Adipose tissue (tissue), 3 donors: ENCODE results near the gene PITPNC1. TPM values are rescaled to one million over a fixed set of nuclear protein-coding genes. Genes with fewer than 3 reads are reported as not detected.
"Not testable (repeated sequence)": the region's sequence is repeated elsewhere in the genome, so short reads cannot be mapped to it uniquely, and the experiment has no call there.

Source experiments
- H3K27ac ChIP-seq: one replicate; pipeline ENCODE4 v1.5.1; 2013; ENCODE audit warnings: low read depth, low read length
- WGBS, 3 donors: extraction: QIAGEN DNeasy Blood & Tissue Kit; methylation state at CpG; one replicate each; pipeline ENCODE4 v1.1.7; 2013; 5-methylcytosine and 5-hydroxymethylcytosine counted together
- polyA plus RNA-seq, 3 donors: library from polyadenylated mRNA; stranded (reverse); fragments of 200-250 nt; gene quantifications; one replicate each; pipeline ENCODE4 v1.2.3, GENCODE V29; 2013
- donor health status: healthy with polysubstance abuse.
- donor health status: Bipolar disorder and iron deficiency.
- donor health status: healthy.

Gene PITPNC1
- polyA plus RNA-seq, 3 donors: 12.6 to 21.2 (median 15.3) TPM

- no peak overlapping the region for H3K27ac ChIP-seq
- 17 to 43% (median 38%) methylated on average over 4 of the region's 4 CpGs for WGBS, 3 donors
Measured at GRCh38 chr17:67514998-67515397, 137.9 kb downstream of the PITPNC1 start.

- H3K27ac ChIP-seq: no peak overlapping the region
- WGBS, 3 donors: 27 to 49% (median 46%) methylated on average over 10 of the region's 10 CpGs
Measured at GRCh38 chr17:67515490-67516083, 138.5 kb downstream of the PITPNC1 start.

- H3K27ac ChIP-seq: not testable (repeated sequence)
- 95 to 96% (median 96%) methylated on average over 10 of the region's 10 CpGs for WGBS, 3 donors
Measured at GRCh38 chr17:67516571-67516970, 139.5 kb downstream of the PITPNC1 start.

- no peak overlapping the region for H3K27ac ChIP-seq
- WGBS, 3 donors: 54 to 61% (median 57%) methylated on average over 1 of the region's 1 CpG
Measured at GRCh38 chr17:67517325-67517724, 140.2 kb downstream of the PITPNC1 start.

GRCh38 chr17:67518876-67519275, 141.8 kb downstream of the PITPNC1 start:
- WGBS, 3 donors: 91 to 96% (median 95%) methylated on average over 3 of the region's 3 CpGs
- H3K27ac ChIP-seq: no peak overlapping the region

- H3K27ac ChIP-seq: no peak overlapping the region
- 80 to 85% (median 84%) methylated on average over 5 of the region's 5 CpGs for WGBS, 3 donors
Measured at GRCh38 chr17:67519801-67520251, 142.7 kb downstream of the PITPNC1 start.

- no peak overlapping the region for H3K27ac ChIP-seq
- WGBS, 3 donors: 40 to 54% (median 40%) methylated on average over 13 of the region's 13 CpGs
Measured at GRCh38 chr17:67520252-67520906, 143.3 kb downstream of the PITPNC1 start.

GRCh38 chr17:67520916-67521774, 144.1 kb downstream of the PITPNC1 start:
- 70 to 85% (median 82%) methylated on average over 10 of the region's 10 CpGs for WGBS, 3 donors
- no peak overlapping the region for H3K27ac ChIP-seq

- 88 to 93% (median 92%) methylated on average over 9 of the region's 9 CpGs for WGBS, 3 donors
- H3K27ac ChIP-seq: no peak overlapping the region
Measured at GRCh38 chr17:67521775-67522069, 144.6 kb downstream of the PITPNC1 start.

GRCh38 chr17:67523101-67523500, 146.0 kb downstream of the PITPNC1 start:
- H3K27ac ChIP-seq: no peak overlapping the region
- WGBS, 3 donors: 77 to 86% (median 84%) methylated on average over 5 of the region's 5 CpGs

GRCh38 chr17:67525239-67526135, 148.4 kb downstream of the PITPNC1 start:
- no peak overlapping the region for H3K27ac ChIP-seq
- 56 to 87% (median 84%) methylated on average over 14 of the region's 14 CpGs for WGBS, 3 donors

- H3K27ac ChIP-seq: no peak overlapping the region
- 90 to 94% (median 90%) methylated on average over 4 of the region's 4 CpGs for WGBS, 3 donors
Measured at GRCh38 chr17:67526700-67527099, 149.6 kb downstream of the PITPNC1 start.

GRCh38 chr17:67528751-67529436, 151.8 kb downstream of the PITPNC1 start:
- 16 to 43% (median 33%) methylated on average over 22 of the region's 22 CpGs for WGBS, 3 donors
- no peak overlapping the region for H3K27ac ChIP-seq

- 51 to 69% (median 62%) methylated on average over 12 of the region's 12 CpGs for WGBS, 3 donors
- no peak overlapping the region for H3K27ac ChIP-seq
Measured at GRCh38 chr17:67531291-67531690, 154.2 kb downstream of the PITPNC1 start.

- H3K27ac ChIP-seq: no peak overlapping the region
- 45 to 86% (median 84%) methylated on average over 10 of the region's 10 CpGs for WGBS, 3 donors
Measured at GRCh38 chr17:67532326-67532871, 155.3 kb downstream of the PITPNC1 start.

- H3K27ac ChIP-seq: no peak overlapping the region
- 58 to 77% (median 74%) methylated on average over 3 of the region's 3 CpGs for WGBS, 3 donors
Measured at GRCh38 chr17:67534941-67535340, 157.9 kb downstream of the PITPNC1 start.

- 78 to 91% (median 86%) methylated on average over 11 of the region's 11 CpGs for WGBS, 3 donors
- no peak overlapping the region for H3K27ac ChIP-seq
Measured at GRCh38 chr17:67542219-67543114, 165.4 kb downstream of the PITPNC1 start.
